ENCODE data around the gene SLC35E4.

- TF ChIP-seq CTCF (IDR thresholded peaks at IDR 0.05; ENCODE audit: low read length): no peak
- TF ChIP-seq EZH2 (IDR thresholded peaks at IDR 0.05; ENCODE audit: borderline replicate concordance, low read length): no peak
These were observed 22.8 kb upstream of the SLC35E4 start for GRCh38 chr22:30612789-30613188.
